Muscle of leg (tissue), 11 donors: Measurements from ENCODE around the gene SH3BP5L. TPM values are rescaled to one million over a fixed set of nuclear protein-coding genes. Genes with fewer than 3 reads are reported as not detected.
"Not testable (repeated sequence)": the region's sequence is repeated elsewhere in the genome, so short reads cannot be mapped to it uniquely, and the experiment has no call there.

Experiments
- DNase-seq: peaks from one replicate; pipeline ENCODE4 v3.0.0; 2013
- H3K27ac ChIP-seq: one replicate; pipeline ENCODE4 v1.5.1; 2013; ENCODE audit warnings: mild to moderate bottlenecking, low read length, control low read depth
- H3K27me3 ChIP-seq: one replicate; pipeline ENCODE4 v1.6.1; 2013; ENCODE audit warnings: low read length; ENCODE audit not compliant: control insufficient read depth, insufficient read depth
- H3K36me3 ChIP-seq: one replicate; pipeline ENCODE4 v1.6.1; 2013; ENCODE audit warnings: low read length; ENCODE audit not compliant: control insufficient read depth, insufficient read depth
- H3K4me1 ChIP-seq: one replicate; pipeline ENCODE4 v1.6.1; 2013; ENCODE audit warnings: low read length; ENCODE audit not compliant: control insufficient read depth, insufficient read depth
- H3K4me3 ChIP-seq: one replicate; pipeline ENCODE4 v1.5.1; 2013; ENCODE audit warnings: low read length, control low read depth
- H3K9me3 ChIP-seq: replicated peaks from 2 replicates; pipeline ENCODE4 v1.6.1; 2013; ENCODE audit warnings: low read depth, low read length; ENCODE audit not compliant: control insufficient read depth
- WGBS: methylation state at CpG from one replicate; pipeline ENCODE4 v1.1.5; 2013; ENCODE audit warnings: missing lambda C conversion rate; ENCODE audit not compliant: insufficient coverage; 5-methylcytosine and 5-hydroxymethylcytosine counted together
- polyA plus RNA-seq, 8 donors: library from polyadenylated mRNA; unstranded; fragments of 120-200 nt; gene quantifications; one replicate each; pipeline versions ENCODE4 v1.2.1 to v1.2.3, GENCODE V29; 2013; ENCODE audit warnings: inconsistent platforms in 1 of 8, low replicate concordance in 1 of 8; ENCODE audit not compliant: insufficient read length in 8 of 8, insufficient read depth in 1 of 8
- total RNA-seq: library from RNA; stranded (reverse); fragments of 120-200 nt; gene quantifications from one replicate; pipeline ENCODE4 v1.2.4, GENCODE V29; 2013

The SH3BP5L gene
- total and polyA plus RNA-seq, 9 donors = 17.2 to 22.2 (median 20.0) TPM

- H3K4me1 ChIP-seq = peaks cover 7% of the 10 kb centered on the region
- WGBS = 80% methylated on average over 7 of the region's 12 CpGs
- no peaks in the 10 kb centered on the region for H3K27me3 ChIP-seq
- peaks cover 41% of the 10 kb centered on the region for H3K36me3 ChIP-seq
- no peak overlapping the region for H3K4me3 ChIP-seq
- H3K27ac ChIP-seq = no peak overlapping the region
- no peaks in the 10 kb centered on the region for H3K9me3 ChIP-seq
- DNase-seq = no peak
Measured at GRCh38 chr1:248810727-248811513, 14.8 kb downstream of the SH3BP5L start.

DNA sequence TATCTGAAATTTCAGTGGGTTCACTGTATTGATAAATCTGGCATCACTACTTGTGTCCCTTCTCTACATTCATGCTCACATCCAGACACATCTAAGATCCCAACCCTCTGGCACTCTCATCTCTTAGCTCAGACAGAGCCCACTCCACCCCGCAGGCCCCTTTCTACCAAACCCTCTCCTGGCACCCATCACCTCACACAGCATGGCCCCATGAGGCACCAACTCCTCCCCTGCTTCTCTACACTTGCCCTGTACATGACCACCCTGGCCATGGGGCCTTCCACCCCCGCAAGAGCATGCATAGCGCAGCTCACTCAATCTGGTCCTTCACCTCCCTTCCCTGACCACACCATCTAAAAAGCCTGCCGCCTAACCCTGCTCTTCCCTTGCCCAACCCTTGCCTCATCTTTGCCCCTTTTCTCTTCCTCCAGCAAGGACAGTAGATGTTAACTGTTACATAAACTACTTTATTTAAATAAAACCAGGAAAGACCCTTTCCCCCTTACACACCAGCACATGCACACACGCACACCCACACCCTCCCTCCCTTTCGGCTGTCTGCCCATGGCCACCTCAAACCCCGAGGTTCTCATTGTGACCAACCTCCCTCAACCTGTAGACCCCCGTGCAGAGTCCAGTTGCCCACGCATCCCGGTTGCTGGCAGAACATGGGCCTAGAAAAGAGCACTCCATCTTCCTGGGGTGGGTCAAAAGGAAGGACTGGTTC, 15.6 kb downstream of the SH3BP5L start:
- Histone ChIP-seq H3K4me3 (no peak overlapping the region), H3K27ac (no peak overlapping the region), H3K27me3 (no peaks in the 10 kb centered on the region), H3K9me3 (no peaks in the 10 kb centered on the region), H3K4me1 (peaks cover 7% of the 10 kb centered on the region), H3K36me3 (peaks cover 36% of the 10 kb centered on the region)
- 71% methylated on average over 4 of the region's 10 CpGs for WGBS
- DNase-seq = no peak

DNA sequence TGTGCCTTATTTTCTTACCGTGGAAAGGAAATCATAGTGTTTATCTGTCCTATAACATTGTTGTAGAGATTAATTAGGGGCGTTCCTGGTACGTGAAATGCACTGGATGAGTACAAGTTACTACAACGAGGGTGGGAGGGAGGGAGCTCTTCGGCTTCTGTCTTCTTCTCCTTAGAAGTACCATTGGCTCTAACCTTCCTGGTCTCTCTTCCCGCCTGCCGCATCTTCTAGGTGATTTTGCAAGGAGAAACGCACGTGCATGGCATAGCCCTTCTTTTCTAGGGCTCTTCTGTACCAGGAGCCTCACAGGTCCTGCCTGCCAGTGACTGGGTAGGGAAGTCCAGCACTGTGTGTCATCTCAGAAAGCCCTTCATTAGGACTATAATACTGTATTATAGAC, 16.8 kb downstream of the SH3BP5L start:
- DNase-seq = no peak
- peaks cover 24% of the 10 kb centered on the region for H3K36me3 ChIP-seq
- H3K27ac ChIP-seq = no peak overlapping the region
- peaks cover 7% of the 10 kb centered on the region for H3K4me1 ChIP-seq
- no peak overlapping the region for H3K4me3 ChIP-seq
- H3K9me3 ChIP-seq = no peaks in the 10 kb centered on the region
- no CpG with 5 or more reads among the region's 9 CpGs for WGBS
- no peaks in the 10 kb centered on the region for H3K27me3 ChIP-seq

DNA sequence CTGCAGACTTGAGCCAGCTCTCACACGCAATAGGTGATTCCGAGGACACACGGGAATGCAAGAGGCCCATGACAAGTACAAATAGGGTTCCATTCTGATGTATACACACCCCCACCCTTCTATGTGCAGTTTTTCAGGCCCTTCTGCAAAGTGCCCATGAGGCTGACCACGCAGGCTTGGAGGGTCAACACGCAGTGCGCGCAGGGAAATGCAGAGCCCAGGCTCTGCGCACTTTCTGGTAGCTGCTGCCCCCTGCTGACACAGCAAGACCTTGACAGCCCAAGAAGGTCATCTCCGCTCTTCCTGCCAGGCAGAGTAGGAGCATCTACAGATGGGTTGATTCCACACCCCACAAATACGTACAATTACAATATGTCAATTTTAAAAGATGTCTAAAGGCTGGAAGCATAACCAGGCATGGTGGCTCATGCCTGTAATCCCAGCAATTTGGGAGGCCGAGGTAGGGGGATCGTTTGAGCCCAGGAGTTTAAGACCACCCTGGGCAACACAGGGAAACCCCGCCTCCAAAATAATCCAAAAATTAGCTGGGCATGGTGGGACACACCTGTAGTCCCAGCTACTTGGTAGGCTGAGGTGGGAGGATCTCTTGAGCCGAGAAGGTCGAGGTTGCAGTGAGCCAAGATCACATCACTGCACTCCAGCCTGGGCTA, 18.5 kb downstream of the SH3BP5L start:
- Histone ChIP-seq H3K27me3 (no peaks in the 10 kb centered on the region), H3K9me3 (no peaks in the 10 kb centered on the region), H3K4me3 (no peak overlapping the region), H3K36me3 (peaks cover 9% of the 10 kb centered on the region), H3K4me1 (peaks cover 7% of the 10 kb centered on the region), H3K27ac (no peak overlapping the region)
- 19% methylated on average over 7 of the region's 15 CpGs for WGBS
- DNase-seq = peak; percentile 38

GRCh38 chr1:248805876-248806275, 19.8 kb downstream of the SH3BP5L start:
- no peaks in the 10 kb centered on the region for H3K9me3 ChIP-seq
- no peak overlapping the region for H3K27ac ChIP-seq
- peaks cover under 1% of the 10 kb centered on the region for H3K36me3 ChIP-seq
- no peaks in the 10 kb centered on the region for H3K27me3 ChIP-seq
- no peak overlapping the region for H3K4me3 ChIP-seq
- DNase-seq = no peak
- peaks cover 5% of the 10 kb centered on the region for H3K4me1 ChIP-seq
- WGBS = no CpG with 5 or more reads among the region's 1 CpG

GRCh38 chr1:248804771-248805681, 20.7 kb downstream of the SH3BP5L start:
- Histone ChIP-seq H3K27ac (no peak overlapping the region), H3K4me1 (no peaks in the 10 kb centered on the region), H3K27me3 (no peaks in the 10 kb centered on the region), H3K9me3 (no peaks in the 10 kb centered on the region), H3K4me3 (no peak overlapping the region), H3K36me3 (no peaks in the 10 kb centered on the region)
- 72% methylated on average over 8 of the region's 10 CpGs for WGBS
- DNase-seq = peak; percentile 57

GRCh38 chr1:248803501-248803900, 22.2 kb downstream of the SH3BP5L start:
- not testable (repeated sequence) for H3K4me3 ChIP-seq, H3K4me1 ChIP-seq, DNase-seq, H3K27ac ChIP-seq, H3K9me3 ChIP-seq, H3K36me3 ChIP-seq, H3K27me3 ChIP-seq
- 83% methylated on average over 15 of the region's 15 CpGs for WGBS

- Histone ChIP-seq H3K4me1 (no peaks in the 10 kb centered on the region), H3K27ac (no peak overlapping the region)
Measured at GRCh38 chr1:248802454-248802853, 23.3 kb downstream of the SH3BP5L start.

GRCh38 chr1:248800459-248800858, 25.3 kb downstream of the SH3BP5L start:
- H3K27ac ChIP-seq = no peak overlapping the region
- no peaks in the 10 kb centered on the region for H3K4me1 ChIP-seq
- WGBS = no CpG with 5 or more reads among the region's 3 CpGs
- H3K9me3 ChIP-seq = no peaks in the 10 kb centered on the region
- no peak overlapping the region for H3K4me3 ChIP-seq
- H3K27me3 ChIP-seq = no peaks in the 10 kb centered on the region
- no peak for DNase-seq
- H3K36me3 ChIP-seq = no peaks in the 10 kb centered on the region

More at GRCh38 chr1:248802454-248802853, 23.3 kb downstream of the SH3BP5L start:
- H3K9me3 ChIP-seq = no peaks in the 10 kb centered on the region
- H3K36me3 ChIP-seq = no peaks in the 10 kb centered on the region
- H3K27me3 ChIP-seq = no peaks in the 10 kb centered on the region
- WGBS = 84% methylated on average over 5 of the region's 6 CpGs
- no peak for DNase-seq
- H3K4me3 ChIP-seq = no peak overlapping the region
